ENCODE results near the gene IPO9.

IPO9 gene

GRCh38 chr1:201917362-201918033 lies 88.5 kb downstream of the IPO9 start:
- H3K4me3 ChIP-seq (ENCODE audit: control insufficient read depth, low read depth, low read length) = no peak overlapping the region
- TF ChIP-seq CTCF (conservative IDR thresholded peaks at IDR 0.05; ENCODE audit: control insufficient read depth, insufficient read depth, low read depth, low read length) = no peak
- DNase-seq (ENCODE audit: low read depth) = peak; percentile 96

- no peak for TF ChIP-seq CTCF (conservative IDR thresholded peaks at IDR 0.05; ENCODE audit: control insufficient read depth, insufficient read depth, low read depth, low read length)
- DNase-seq (ENCODE audit: low read depth) = no peak
- no peak overlapping the region for H3K4me3 ChIP-seq (ENCODE audit: control insufficient read depth, low read depth, low read length)
Measured at GRCh38 chr1:201918343-201918742, 89.4 kb downstream of the IPO9 start.

GRCh38 chr1:201921952-201922558 lies 93.1 kb downstream of the IPO9 start:
- H3K4me3 ChIP-seq (ENCODE audit: control insufficient read depth, low read depth, low read length) = no peak overlapping the region
- no peak for TF ChIP-seq CTCF (conservative IDR thresholded peaks at IDR 0.05; ENCODE audit: control insufficient read depth, insufficient read depth, low read depth, low read length)
- no peak for DNase-seq (ENCODE audit: low read depth)

DNA sequence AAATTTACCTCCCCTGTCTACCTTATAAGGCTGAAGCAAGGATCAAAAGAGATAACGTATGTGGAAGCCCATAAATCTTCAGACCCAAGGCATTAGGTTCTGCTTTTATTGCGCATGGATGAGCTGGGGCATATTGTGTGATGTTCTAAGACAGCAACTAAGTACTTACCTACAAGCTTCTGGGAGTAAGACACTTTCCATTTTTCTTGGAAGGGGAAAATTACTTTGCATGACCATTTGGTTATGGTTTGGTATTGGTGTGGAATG lies 96.3 kb downstream of the IPO9 start:
- no peak overlapping the region for H3K4me3 ChIP-seq (ENCODE audit: control insufficient read depth, low read depth, low read length)
- TF ChIP-seq CTCF (conservative IDR thresholded peaks at IDR 0.05; ENCODE audit: control insufficient read depth, insufficient read depth, low read depth, low read length) = no peak
- no peak for DNase-seq (ENCODE audit: low read depth)

GRCh38 chr1:201925981-201926645 lies 97.2 kb downstream of the IPO9 start:
- H3K4me3 ChIP-seq (ENCODE audit: control insufficient read depth, low read depth, low read length) = no peak overlapping the region
- no peak for DNase-seq (ENCODE audit: low read depth)
- no peak for TF ChIP-seq CTCF (conservative IDR thresholded peaks at IDR 0.05; ENCODE audit: control insufficient read depth, insufficient read depth, low read depth, low read length)

DNA sequence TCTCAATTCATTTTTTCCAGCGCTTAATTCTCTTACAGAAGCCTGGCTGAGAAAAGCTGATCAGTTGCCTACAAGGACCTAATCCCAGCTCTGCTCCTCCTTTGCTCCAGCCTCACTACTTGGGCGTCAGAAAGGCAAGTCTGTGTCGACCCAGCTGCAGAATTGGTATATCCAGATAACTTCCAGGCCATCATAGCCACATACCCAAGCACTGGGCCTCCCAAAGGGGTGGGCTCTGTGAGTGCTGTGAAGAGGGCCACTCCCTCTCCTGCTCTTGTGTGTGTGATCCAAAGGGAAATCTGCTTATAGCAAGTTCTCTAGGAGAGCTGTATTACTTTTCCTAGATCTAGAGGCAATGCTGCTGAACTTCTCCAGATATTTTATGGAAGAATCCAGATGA lies 99.3 kb downstream of the IPO9 start:
- no peak overlapping the region for H3K4me3 ChIP-seq (ENCODE audit: control insufficient read depth, low read depth, low read length)
- DNase-seq (ENCODE audit: low read depth) = no peak
- TF ChIP-seq CTCF (conservative IDR thresholded peaks at IDR 0.05; ENCODE audit: control insufficient read depth, insufficient read depth, low read depth, low read length) = no peak
